ENCODE results near the gene ZNF280B.

- TF ChIP-seq, protein P1, sequence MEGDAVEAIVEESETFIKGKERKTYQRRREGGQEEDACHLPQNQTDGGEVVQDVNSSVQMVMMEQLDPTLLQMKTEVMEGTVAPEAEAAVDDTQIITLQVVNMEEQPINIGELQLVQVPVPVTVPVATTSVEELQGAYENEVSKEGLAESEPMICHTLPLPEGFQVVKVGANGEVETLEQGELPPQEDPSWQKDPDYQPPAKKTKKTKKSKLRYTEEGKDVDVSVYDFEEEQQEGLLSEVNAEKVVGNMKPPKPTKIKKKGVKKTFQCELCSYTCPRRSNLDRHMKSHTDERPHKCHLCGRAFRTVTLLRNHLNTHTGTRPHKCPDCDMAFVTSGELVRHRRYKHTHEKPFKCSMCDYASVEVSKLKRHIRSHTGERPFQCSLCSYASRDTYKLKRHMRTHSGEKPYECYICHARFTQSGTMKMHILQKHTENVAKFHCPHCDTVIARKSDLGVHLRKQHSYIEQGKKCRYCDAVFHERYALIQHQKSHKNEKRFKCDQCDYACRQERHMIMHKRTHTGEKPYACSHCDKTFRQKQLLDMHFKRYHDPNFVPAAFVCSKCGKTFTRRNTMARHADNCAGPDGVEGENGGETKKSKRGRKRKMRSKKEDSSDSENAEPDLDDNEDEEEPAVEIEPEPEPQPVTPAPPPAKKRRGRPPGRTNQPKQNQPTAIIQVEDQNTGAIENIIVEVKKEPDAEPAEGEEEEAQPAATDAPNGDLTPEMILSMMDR (IDR thresholded peaks at IDR 0.05) = no peak
- TF ChIP-seq ZFX (IDR thresholded peaks at IDR 0.05; ENCODE audit: borderline replicate concordance) = no peak
Measured at GRCh38 chr22:22464541-22465054, 43.9 kb downstream of the ZNF280B start.

Data from 22Rv1 (cell line).